GM21825 (cell line): ENCODE results near the gene DYNLT3.

Source experiments
- ATAC-seq: cut with Tn5 transposase; IDR thresholded peaks from one replicate; pipeline ENCODE4 v1.9.1; 2021; ENCODE audit warnings: mild to moderate bottlenecking, moderate library complexity; ENCODE audit not compliant: unreplicated experiment

The DYNLT3 gene

DNA sequence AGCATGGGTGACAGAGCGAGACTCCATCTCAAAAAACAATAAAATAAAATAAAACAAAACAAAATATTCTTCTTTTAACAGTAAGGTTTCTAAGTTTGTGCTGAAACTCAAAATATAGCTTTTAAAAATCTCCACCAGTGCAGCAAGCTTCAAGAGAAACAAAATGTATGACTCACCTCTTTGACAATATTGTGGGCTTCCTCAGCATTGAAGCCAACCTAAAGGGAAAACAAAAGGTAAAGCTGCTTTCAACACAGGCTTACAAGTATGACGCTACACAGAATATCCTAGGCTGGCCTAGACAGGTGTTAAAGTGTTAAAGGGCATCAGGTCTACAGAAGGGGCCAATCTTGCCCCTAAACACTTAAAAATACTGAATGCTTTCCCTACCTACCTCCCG lies 1.2 kb downstream of the DYNLT3 start:
- no peak for ATAC-seq

DNA sequence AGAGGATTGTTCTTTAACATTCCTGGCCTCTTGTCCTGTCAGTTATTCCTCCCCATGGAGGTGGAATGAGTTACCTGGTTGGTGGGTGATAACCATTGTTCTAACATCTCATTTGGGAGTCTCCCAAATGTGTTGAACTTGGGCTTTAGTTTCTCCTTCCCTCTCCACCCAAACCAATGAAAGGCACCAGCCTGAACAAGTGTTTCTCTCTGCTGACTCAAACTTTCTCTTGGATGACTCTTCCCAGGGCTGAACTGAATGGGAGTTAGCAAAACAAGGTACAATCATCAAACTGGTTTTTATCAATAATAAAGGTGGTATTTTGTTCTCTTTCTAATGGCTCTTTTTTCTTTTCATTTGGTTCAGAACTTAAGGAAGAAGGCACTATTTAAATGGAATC lies 2.7 kb downstream of the DYNLT3 start:
- no peak for ATAC-seq

DNA sequence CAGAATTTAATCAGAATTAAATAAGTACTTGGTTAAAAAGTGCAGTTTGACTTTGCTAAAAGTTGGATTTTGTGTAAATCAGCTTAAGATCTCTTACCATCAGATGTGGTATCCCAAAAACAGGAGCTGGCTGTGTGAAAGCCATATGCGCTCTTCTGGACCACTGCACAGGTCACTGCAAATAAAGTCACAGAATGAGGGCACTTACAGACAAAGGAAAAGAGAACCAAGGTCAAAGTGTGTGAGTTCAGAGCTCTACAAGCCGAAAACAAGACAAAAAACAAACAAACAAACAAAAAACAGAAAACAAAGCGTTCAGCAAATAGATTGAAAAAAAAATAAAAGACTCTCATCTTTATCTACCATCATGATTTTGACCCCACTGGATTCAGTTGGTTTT lies 6.4 kb downstream of the DYNLT3 start:
- ATAC-seq: no peak

DNA sequence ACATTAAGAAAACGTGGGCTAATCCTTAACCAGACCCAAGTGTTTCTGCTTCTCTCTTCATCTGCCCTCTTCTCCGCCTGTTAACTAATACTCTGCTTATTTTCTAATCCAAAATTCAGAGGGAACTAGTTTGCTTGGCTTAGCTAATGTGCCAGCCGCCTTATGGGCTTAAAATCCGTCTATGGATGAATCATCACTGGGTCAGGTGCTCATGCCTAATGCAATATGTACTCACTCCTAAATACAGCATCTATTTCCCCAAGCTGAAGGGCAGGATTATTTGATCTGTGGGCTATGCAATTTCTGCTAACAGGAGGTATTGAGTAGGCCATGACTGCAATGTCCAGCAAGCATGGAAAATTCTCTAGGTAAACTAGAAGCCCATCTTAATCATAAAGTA lies 12.4 kb downstream of the DYNLT3 start:
- no peak for ATAC-seq

DNA sequence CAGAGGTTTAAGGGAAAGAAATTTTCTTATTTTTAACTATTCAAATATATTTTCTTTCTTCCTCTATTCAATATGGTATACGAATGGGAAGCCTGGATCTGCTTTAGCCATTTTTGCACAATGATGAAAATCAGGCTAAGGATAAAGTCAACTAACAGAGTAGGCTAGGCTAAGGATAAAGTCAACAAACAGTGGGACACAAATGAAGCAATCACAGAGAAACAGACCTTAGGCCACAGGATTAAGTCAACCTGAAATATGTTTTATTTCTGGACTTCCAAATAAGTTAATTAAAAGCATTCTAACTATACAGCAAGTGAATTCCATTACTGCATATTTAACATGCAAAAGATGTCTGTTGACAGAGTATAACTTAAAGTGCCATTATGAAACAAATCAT lies 17.0 kb downstream of the DYNLT3 start:
- no peak for ATAC-seq

DNA sequence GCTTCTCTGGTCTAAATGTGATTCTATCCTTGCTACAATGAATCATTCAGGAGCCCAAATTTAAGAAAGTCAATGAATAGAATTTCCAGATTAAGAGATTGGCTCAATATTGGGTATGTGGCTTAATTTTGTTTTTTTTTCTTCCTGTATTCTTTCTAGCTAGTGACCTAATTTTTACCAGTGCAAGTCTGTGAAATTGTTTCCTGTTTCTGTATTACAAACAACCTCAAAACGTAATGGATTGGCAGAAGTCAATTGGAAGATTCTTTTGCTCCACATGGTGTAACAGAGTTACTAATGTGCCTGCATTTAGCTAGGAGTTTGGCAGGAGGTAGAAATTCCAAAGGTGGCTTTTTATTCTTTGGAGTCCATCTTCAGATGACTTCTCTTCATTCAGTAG lies 17.6 kb downstream of the DYNLT3 start:
- no peak for ATAC-seq

DNA sequence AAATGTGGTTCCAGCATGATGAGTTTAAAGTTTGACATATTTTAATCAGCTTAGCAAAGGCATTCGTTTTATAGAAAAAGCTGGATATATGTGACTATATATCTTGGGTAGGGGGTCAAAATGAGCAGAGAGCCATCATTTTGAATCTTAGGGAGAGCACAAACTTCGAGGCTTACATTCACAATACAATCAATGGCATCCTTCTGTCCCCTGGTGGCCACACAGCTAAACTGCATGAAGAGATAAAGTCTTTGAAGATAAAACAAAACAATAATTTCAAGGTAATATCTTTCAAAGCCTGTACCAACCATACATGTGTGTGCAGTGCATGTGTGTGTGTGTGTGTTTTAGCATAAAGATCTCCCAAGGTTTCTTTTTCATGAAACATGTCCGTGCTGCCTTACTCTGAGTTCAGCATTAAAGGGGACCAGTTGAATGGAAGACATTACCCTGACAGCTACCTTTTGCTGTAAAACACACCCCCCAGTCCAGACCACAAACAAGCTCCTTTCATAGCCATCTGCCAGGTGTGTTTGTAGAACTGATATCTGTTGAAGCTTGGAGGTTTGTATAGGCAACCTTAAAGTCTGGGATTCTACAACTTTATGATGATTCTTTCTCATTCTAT lies 22.0 kb downstream of the DYNLT3 start:
- ATAC-seq: peak; percentile 56

DNA sequence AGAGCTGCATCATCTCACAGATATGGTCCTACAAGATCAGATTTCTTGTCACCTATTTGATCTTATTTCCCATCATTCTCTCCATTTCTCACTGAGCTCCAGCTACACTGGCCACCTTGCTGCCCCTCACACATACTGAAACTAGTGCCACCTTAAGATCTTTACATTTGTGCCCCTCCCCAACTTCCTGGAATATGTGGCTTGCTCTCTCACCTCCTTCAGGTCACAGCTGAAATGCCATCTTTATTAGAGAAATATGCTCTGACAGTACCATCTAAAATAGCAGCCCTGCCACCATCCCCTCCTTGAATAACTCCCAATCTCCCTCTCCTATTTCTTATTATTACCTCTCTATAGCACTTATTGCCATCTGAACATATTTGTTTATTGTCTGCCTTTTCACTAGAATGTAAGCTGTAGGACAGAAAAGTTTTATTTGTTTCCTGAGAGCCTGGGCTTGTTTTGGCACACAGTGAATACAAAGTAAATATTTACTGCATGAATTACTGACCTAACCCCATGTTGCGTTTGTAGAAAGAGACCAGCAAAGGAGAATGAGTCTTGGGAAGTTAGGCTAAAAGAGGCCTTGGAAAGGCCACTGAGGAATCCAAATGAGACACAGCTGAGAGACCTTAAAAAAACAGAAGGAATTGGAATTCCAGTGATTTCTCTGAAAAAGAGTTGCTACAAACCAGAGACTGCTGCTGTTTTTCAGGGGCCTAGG lies 22.7 kb downstream of the DYNLT3 start:
- no peak for ATAC-seq

DNA sequence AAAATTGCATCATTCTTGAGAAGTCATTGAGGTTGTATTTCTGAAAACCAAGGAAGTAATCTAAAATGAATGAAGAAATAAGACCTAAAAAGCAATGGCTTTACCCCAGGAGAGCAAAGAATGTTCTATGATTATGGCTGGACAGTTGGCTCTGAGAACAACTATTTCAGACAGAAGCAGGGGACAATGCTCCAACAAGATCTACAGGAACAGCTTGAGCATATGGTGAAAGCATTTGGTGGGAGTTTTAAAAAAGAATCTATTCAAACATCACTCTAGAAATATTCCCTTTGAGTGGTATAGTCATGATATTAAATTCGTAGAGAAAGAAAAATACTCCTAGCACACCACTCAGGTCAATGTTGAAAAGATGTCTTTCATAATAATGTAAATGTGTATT lies 26.7 kb downstream of the DYNLT3 start:
- ATAC-seq: no peak

DNA sequence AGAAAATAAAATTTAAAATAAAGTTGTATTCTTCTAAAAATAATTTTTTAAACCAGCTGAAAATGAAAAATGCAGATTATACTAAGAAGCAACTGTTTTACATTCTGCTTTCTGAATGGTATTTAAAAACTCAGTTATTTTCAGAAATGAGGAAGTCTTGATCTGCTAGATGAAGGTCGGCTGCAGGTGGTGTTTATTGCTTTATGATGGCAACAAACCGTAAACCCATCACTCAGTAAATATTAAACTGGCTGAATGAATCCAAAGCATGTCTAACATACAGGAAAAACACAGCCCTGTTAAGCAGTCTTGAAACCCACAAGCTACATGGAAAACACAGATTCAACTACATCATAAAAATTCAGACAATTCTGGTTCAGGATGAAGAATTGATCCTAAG lies 29.3 kb downstream of the DYNLT3 start:
- peak; percentile 50 for ATAC-seq

DNA sequence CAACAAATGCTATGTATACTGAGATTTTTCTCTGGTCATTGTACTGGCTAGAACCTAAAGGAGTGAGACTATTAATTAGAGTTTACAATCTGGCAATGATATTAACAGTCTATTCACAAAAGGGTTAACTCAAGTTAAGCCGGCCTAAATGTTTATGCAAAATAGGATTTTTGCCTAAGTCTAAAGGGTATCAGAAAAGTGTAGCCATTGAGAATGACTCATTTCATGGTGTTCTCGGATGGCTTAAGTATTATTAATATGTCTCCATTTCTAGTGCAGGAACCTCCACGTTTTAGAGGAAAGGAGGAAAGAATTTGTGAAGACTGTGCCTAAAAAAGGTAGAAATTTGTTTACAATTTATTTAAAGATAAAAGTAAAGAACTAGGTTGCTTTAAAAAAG lies 29.8 kb downstream of the DYNLT3 start:
- ATAC-seq: no peak

DNA sequence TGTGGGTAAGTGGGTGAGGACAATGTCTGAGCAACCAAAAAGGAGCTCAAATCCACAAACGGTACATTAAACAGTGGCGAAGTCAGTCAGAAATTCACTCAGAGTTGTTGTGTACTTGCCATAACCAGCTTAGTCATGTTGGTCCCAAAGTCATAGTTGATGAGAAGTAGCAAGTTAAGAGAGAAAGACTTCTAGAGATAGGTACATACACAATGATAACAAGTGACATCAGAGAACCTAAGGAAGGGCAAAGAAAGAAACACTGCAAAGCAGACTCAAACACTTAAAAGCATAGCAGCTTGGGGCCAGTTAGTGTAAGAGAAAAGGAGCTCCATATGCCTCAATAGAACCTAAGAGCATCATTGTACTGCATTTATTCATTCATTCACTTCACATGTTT lies 30.2 kb downstream of the DYNLT3 start:
- ATAC-seq: no peak

DNA sequence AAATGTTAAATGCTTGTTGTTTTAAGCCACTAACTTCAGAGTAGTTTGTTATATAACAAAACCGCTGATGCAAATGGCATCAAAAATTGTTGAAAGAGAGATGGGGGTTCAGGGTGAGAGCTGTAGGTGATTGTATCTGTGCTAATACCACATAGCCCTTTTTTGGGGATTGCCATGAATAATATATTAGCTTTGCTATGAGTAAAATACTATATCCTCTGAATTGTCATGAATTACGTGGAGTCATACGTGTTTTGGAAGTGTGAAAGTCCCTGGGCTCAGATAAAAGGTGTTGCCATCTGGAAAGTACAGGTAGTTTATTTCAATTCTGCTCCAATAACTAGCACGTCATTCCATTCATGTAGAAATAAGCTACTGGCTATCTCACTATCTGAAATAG lies 30.6 kb downstream of the DYNLT3 start:
- no peak for ATAC-seq

DNA sequence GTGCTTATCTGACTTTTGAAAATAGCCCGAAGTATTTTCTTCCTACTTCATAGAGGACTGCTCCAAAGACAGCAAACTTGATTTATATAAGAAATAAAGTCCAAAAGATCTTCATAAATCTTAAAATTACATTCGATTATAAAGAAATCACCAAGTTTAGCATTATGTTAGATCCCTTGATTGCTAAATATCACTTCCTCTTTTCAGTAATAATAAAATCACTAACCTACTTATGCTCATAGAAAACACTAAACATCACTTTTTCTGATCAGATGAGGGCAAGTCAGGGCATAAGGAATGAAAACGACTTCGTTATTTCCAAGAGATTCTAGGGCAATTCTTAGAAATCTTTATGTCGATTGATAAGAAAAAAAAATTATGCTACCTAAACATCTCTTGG lies 32.0 kb downstream of the DYNLT3 start:
- ATAC-seq: no peak

DNA sequence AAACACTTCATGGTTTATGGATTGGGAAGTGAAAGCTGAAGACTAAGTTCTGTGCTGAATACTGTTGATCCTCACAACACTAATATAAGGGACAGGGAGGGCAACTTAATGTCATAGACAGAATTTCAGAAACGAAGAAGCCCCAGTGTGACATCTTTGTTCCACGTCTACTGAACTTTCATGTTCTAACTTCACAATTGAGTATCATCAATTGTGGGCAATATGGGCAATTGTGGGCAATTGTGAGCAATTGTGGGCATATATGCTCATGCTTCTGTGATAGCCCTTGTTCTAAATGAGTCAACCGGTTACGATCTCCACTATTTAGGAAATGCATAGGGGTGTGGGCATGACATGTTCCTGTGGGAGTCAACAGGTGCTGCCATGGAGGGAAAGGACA lies 33.8 kb downstream of the DYNLT3 start:
- ATAC-seq: no peak

DNA sequence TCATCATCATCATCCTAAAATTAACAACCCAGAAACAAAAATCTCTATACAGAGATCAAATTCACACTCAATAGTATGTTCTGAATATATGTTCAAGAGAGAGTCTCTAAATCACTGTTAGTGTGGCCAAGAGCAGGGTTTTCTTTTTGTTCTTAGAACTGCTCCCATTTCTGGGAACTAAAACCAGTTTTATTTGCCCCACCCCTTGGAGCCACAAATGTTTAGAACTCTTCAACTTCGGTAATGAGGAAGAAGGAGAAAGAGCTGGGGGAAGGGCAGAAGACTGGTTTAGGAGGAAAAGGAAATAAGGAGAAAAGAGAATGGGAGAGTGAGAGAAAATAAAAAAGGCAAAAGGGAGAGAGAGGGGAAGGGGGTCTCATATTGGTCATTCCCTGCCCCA lies 35.3 kb downstream of the DYNLT3 start:
- ATAC-seq: no peak

DNA sequence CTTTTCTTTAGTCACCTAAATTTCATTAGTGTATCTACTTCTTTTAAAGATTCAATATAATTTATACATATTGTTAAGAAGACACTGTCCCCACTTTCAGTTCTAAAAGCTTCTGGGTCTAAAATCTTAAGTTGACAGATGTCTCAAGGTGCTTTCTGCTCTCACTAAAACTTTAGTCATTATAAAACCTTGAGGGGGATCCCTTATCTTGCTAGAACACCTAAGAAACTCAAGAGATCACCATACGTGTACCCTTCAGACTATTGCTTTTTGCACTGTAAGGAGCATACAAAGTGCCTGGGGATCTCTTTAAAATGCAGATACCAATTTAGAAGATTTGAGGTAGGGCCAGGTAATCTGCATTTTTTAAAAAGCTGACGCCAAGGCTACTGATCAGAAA lies 37.4 kb downstream of the DYNLT3 start:
- ATAC-seq: no peak

DNA sequence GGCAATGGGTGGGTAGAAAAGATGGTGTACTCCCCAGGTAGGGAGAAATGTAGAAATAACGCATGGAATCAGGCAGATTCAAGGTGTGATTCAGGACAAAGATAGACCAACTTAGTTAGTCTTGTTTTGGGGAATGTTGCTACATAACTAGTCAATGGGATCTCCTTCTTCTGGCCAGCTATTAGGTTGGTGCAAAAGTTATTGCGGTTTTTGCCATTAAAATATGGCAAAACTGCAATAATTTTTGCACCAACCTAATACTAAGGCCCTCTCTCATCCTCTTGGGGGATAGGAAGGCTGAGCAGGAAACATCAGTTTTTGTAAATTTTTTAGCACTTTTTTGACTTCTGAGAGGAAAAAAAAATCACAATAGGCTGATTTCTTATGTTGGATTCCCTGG lies 44.3 kb downstream of the DYNLT3 start:
- ATAC-seq: no peak

DNA sequence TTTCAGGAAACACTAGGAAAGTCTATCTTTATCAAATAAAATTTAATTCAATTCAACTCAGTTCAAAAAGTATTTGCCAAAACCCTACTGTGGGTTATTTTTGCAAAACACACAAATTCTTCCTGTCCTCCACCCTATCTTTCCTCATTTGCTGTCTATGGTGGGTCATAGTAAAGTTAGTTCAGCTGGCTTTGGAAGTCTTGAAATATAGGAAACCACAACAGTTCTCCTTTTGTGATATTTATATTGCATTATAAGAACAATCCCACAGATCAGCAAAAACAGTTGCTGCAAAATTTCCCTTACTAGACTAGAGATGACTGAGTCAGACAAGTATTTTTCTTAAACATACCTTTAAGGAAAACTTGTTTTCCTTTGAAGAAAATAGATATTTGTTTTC lies 45.3 kb downstream of the DYNLT3 start:
- ATAC-seq: no peak

DNA sequence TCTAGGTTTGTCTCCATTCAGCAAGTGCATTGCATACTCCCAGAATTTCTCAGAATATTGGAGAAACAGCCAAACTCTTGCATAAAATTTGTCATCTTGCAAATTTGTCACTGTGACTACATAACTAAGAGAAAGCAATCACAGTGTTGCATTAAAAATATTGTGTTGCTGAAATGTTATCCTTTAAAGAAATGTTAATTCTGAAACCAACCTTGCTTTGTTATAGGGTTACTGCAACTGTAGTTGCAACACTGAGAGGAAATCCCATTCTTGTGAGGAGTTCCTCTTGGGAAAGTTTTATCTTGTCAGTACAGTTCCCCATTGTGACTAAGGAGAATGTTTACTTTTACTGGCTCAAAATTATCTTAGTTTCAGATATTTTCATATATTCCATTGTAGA lies 46.7 kb downstream of the DYNLT3 start:
- ATAC-seq: no peak

DNA sequence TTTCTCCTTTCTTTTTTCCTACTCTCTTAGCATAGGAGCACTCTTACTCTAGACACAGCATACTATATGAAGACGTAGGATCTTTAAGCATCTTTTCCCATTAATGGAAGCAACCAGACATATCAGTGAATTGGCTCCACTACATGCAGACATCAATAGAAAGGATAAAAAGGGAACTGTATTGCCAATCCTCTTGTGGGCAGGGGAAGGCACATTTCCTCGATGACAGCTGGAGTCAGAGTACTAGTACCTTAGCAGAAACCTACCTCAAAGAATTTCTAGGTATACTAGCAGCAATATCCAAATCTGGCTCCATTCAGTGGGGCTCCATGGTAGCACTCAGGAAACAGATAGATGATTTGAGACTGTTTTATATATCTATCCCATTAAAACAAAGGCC lies 47.4 kb downstream of the DYNLT3 start:
- no peak for ATAC-seq

DNA sequence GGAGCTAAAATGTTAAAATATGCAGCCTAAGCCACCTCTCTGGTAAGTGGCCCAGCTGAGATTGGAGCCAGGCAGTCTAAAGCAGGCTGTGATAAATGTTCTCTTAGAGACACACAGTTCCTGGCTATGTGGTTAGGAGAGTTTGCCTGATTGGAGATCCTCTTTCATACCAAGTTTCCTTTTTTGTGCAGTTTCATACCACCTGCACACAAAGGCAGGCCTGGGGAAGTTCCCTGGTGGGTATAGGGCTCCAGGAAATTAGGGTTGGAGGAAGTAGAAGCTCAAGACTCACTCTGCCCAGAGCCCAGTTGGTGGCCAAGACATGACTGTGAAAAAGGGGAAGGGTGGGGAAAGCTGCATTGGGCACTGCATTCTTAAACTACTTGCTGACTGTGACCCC lies 50.6 kb downstream of the DYNLT3 start:
- ATAC-seq: peak; percentile 82

DNA sequence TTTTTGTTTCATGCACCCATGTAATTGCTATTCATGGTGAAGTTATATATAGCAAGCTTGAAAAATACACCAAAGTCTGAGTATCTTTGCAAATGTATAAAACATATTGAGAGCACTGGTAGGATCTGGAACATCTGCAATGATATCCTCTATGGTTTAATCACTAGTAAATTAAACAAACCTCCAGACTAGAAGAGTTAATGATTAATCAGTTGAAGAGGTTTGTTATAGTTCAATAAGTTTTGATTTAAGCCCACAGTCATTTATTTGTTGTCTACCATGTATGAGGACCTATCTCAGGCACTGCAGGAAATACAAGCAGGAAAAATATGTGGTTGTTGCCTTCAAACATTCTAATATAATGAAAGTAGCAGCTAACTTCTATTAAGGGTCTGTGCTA lies 51.1 kb downstream of the DYNLT3 start:
- no peak for ATAC-seq
